Activated CD8-positive, alpha-beta memory T cell treated with anti-CD3 and anti-CD28 coated beads, Interleukin-2, amount 50 U/mL, for 48 hours (primary cell): ENCODE measurements around the gene FAM76B.

ENCODE experiments used
- DNase-seq: peaks from one replicate; pipeline ENCODE4 v3.0.0-alpha.2; 2020

The FAM76B gene

GRCh38 chr11:95791709-95792033, 2.1 kb upstream of the FAM76B start:
- DNase-seq = no peak

- peak; percentile 80 for DNase-seq
Observed at GRCh38 chr11:95790933-95791708, 1.5 kb upstream of the FAM76B start.

- peak; percentile 95 for DNase-seq
Observed at GRCh38 chr11:95790123-95790932, 746 bp upstream of the FAM76B start, which contains the start of gene CEP57. Gene CEP57, plus strand, starts transcription at chr11:95790498. Its CDS starts 201 bp downstream, at chr11:95790699.

GRCh38 chr11:95788921-95789505, 569 bp downstream of the FAM76B start:
- no peak for DNase-seq

- DNase-seq = no peak
Observed at GRCh38 chr11:95780544-95780943, 9.0 kb downstream of the FAM76B start.

- DNase-seq = no peak
Observed at GRCh38 chr11:95778699-95779098, 10.9 kb downstream of the FAM76B start.

- DNase-seq = no peak
Observed at GRCh38 chr11:95776859-95777258, 12.7 kb downstream of the FAM76B start.

- no peak for DNase-seq
Observed at GRCh38 chr11:95768521-95768920, 21.1 kb downstream of the FAM76B start.

- DNase-seq = no peak
Observed at GRCh38 chr11:95767498-95767897, 22.1 kb downstream of the FAM76B start.

GRCh38 chr11:95766701-95767100, 22.9 kb downstream of the FAM76B start:
- no peak for DNase-seq

GRCh38 chr11:95764267-95764898, 25.2 kb downstream of the FAM76B start:
- DNase-seq = no peak

- no peak for DNase-seq
Observed at GRCh38 chr11:95762534-95762933, 27.0 kb downstream of the FAM76B start.

- DNase-seq = no peak
Observed at GRCh38 chr11:95760941-95761340, 28.6 kb downstream of the FAM76B start.

GRCh38 chr11:95751515-95751914, 38.1 kb downstream of the FAM76B start:
- DNase-seq = no peak

GRCh38 chr11:95750101-95750500, 39.5 kb downstream of the FAM76B start:
- DNase-seq = no peak

- no peak for DNase-seq
Observed at GRCh38 chr11:95739108-95739938, 50.3 kb downstream of the FAM76B start.

GRCh38 chr11:95736809-95737208, 52.8 kb downstream of the FAM76B start:
- DNase-seq = no peak

GRCh38 chr11:95736355-95736754, 53.2 kb downstream of the FAM76B start:
- DNase-seq = no peak

- no peak for DNase-seq
Observed at GRCh38 chr11:95734009-95734572, 55.5 kb downstream of the FAM76B start.

GRCh38 chr11:95732930-95733602, 56.5 kb downstream of the FAM76B start:
- no peak for DNase-seq

GRCh38 chr11:95729462-95729861, 60.1 kb downstream of the FAM76B start:
- no peak for DNase-seq
